Measurements from ENCODE around the gene TLL2.

DNA sequence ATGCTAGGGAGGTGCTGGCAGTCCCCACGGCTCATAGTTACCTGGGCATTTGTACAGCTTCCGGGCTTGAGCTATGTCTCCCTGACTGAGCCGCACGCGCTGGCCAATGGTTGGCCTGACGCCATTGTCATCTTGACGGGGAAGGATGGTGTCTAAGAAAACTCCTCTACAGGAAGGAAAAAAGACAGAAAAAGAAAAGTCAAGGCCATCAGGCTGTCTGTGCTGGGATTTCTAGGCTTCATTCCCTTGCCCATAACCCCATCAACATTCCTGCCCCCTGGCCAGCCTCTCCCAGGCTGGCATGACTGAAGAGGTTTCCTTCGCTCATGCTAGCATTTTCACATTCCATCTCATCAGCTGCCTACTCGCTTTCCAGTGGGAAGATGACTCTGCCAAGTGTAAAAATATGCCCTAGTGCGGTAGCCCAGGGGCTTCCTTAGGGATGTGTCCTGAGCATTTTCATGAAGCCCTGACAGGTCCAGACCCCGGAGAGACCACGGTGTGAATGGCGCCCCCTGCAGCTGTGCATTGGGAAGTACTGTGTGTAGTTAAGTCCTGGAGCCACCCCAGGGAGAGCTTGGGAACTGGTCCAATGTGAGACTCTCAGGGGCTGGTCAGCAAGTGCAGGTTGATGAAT, 100.5 kb downstream of the TLL2 start:
- TF ChIP-seq POLR2AphosphoS5 (IDR thresholded peaks at IDR 0.05; ENCODE audit: borderline replicate concordance, low read depth, low read length) (no peak), EZH2 (IDR thresholded peaks at IDR 0.05) (no peak)
